ENCODE measurements around the gene DHCR24. TPM values are rescaled to one million over a fixed set of nuclear protein-coding genes. Genes with fewer than 3 reads are reported as not detected.

DHCR24 gene
- total and polyA plus RNA-seq, 2 of the 13 experiments (the other 11 are each of a cell fraction or from before 2014, with no cell fraction given): 374 to 448 TPM

GRCh38 chr1:54934869-54935268 lies 47.9 kb upstream of the DHCR24 start:
- Histone ChIP-seq H3K79me2 (ENCODE audit: insufficient read depth, low read length) (no peaks in the 10 kb centered on the region), H3K9me3 (ENCODE audit: low read length) (no peaks in the 10 kb centered on the region), H3K27ac (ENCODE audit: extremely low read length, insufficient read depth, low read length) (no peak overlapping the region), H3K4me2 (ENCODE audit: low read depth, low read length) (no peak overlapping the region), H3K36me3 (replicated peaks in 1 of 2; ENCODE audit: control insufficient read depth in 1 of 2, insufficient read depth in 2 of 2, low read length in 2 of 2) (no peaks in the 10 kb centered on the region), H3K27me3 (ENCODE audit: control insufficient read depth in 1 of 2, insufficient read depth in 2 of 2, low read length in 2 of 2) (no peaks in the 10 kb centered on the region), H4K20me1 (ENCODE audit: insufficient read depth, low read length) (no peaks in the 10 kb centered on the region), H3K9ac (ENCODE audit: insufficient read depth, low read depth, low read length) (no peak overlapping the region), H3K4me3 (replicated peaks in 1 of 3; ENCODE audit: insufficient read depth in 1 of 3, low read depth in 2 of 3, low read length in 3 of 3) (no peak overlapping the region), H3K4me1 (ENCODE audit: insufficient read depth, low read length) (peaks cover 25% of the 10 kb centered on the region), H2AFZ (ENCODE audit: low read length) (no peak overlapping the region)
- FAIRE-seq (no peak), ATAC-seq (peak; percentile 85), DNase-seq (ENCODE audit: low spot score) (peak; percentile 72)
- no TSS peak for BruUV-seq (replicated peaks)
- intact Hi-C loops (cut with micrococcal nuclease; ENCODE audit: unreplicated experiment) (no loop called here), in situ Hi-C loops (cut with HindIII; ENCODE audit: extremely low pct_ligation_motif_present, low pct_unique_long_range_greater_than_20kb) (no loop called here)
- ChIA-PET CTCF (ENCODE audit: low intra/inter-chr PET ratio, low total read pairs) (no interaction called here), POLR2A (interaction anchor here (1.1 to 1.2 kb wide), 2 partner anchors 48 to 87 kb away, joined by 5 to 7 read pairs; partner anchors contain the start of gene DHCR24)
- TF ChIP-seq RXRB (CRISPR knock-in tag; IDR thresholded peaks at IDR 0.05; ENCODE audit: borderline replicate concordance) (0 out of 2 replicates have a peak, but pooled peaks have one; percentile 6), ZNF362 (CRISPR knock-in tag; IDR thresholded peaks at IDR 0.05; ENCODE audit: borderline replicate concordance) (peak; percentile 81; the same call in 1 of the 2 replicates), CREB1 (IDR thresholded peaks at IDR 0.05) (no peak), CREB1 (CRISPR knock-in tag; IDR thresholded peaks at IDR 0.05) (0 out of 2 replicates have a peak, but pooled peaks have one; percentile 16), ZBTB39 (CRISPR knock-in tag; IDR thresholded peaks at IDR 0.05) (no peak), ZFP91 (CRISPR knock-in tag; IDR thresholded peaks at IDR 0.05; ENCODE audit: borderline replicate concordance) (no peak), ARID5B (CRISPR knock-in tag; IDR thresholded peaks at IDR 0.05) (peak; percentile 52), PAXIP1 (CRISPR knock-in tag; conservative IDR thresholded peaks at IDR 0.05) (peak; percentile 45), GATAD2A (CRISPR knock-in tag; IDR thresholded peaks at IDR 0.05) (peak; percentile 36; the same call in 1 of the 2 replicates), SOX13 (IDR thresholded peaks at IDR 0.05) (no peak), SOX13 (CRISPR knock-in tag; conservative IDR thresholded peaks at IDR 0.05 in 1 of 2, IDR thresholded peaks at IDR 0.05 in 1 of 2) (peak in 1 of 2 experiments; percentile 37; a peak in 1 of 4 replicates), ZBTB3 (CRISPR knock-in tag; IDR thresholded peaks at IDR 0.05; ENCODE audit: borderline replicate concordance, low read depth) (peak; percentile 100)

Data from HepG2 (cell line).